Neural cell (in vitro differentiated cells): ENCODE measurements around the gene CELF5. TPM values are rescaled to one million over a fixed set of nuclear protein-coding genes. Genes with fewer than 3 reads are reported as not detected.

Source experiments
- H2AFZ ChIP-seq: fragments of 200-600, 300-800 bp; sonication (generic), shearing (Covaris generic); 2 replicates; pipeline ENCODE4 v1.6.0; 2014; ENCODE audit warnings: low read depth, mild to moderate bottlenecking, antibody characterized with exemption, low read length, moderate library complexity
- H3F3A ChIP-seq: fragments of 200-600 bp; shearing (Covaris generic); 2 replicates; pipeline ENCODE4 v1.6.1; 2016; ENCODE audit warnings: mild to moderate bottlenecking, moderate library complexity, mixed read lengths, antibody characterized with exemption, low read length; ENCODE audit not compliant: insufficient read depth, poor library complexity, severe bottlenecking
- H3K27ac ChIP-seq: fragments of 200-600, 300-800 bp; sonication (generic), shearing (Covaris generic); 2 replicates; pipeline ENCODE4 v1.5.1; 2014; ENCODE audit warnings: mild to moderate bottlenecking, low read length, moderate library complexity
- H3K27me3 ChIP-seq: fragments of 300-800, 200-600 bp; sonication (generic), shearing (Covaris generic); 2 replicates; pipeline ENCODE4 v1.6.0; 2014; ENCODE audit warnings: mild to moderate bottlenecking, low read depth, low read length, moderate library complexity; ENCODE audit not compliant: insufficient read depth
- H3K36me3 ChIP-seq: fragments of 300-800, 200-600 bp; sonication (generic), shearing (Covaris generic); 2 replicates; pipeline ENCODE4 v1.5.1; 2014; ENCODE audit warnings: mild to moderate bottlenecking, antibody characterized with exemption, low read length, moderate library complexity; ENCODE audit not compliant: insufficient read depth
- H3K4me2 ChIP-seq: fragments of 300-800, 200-600 bp; sonication (generic), shearing (Covaris generic); 2 replicates; pipeline ENCODE4 v1.6.0; 2014; ENCODE audit warnings: mild to moderate bottlenecking, low read length
- H3K4me3 ChIP-seq: fragments of 300-800, 200-600 bp; sonication (generic), shearing (Covaris generic); 2 replicates; pipeline ENCODE4 v1.5.1; 2014; ENCODE audit warnings: mild to moderate bottlenecking, low read length, moderate library complexity
- H3K79me2 ChIP-seq: fragments of 200-600 bp; shearing (Covaris generic); replicated peaks from 2 replicates; pipeline ENCODE4 v1.6.0; 2014; ENCODE audit warnings: mild to moderate bottlenecking, low read length, moderate library complexity; ENCODE audit not compliant: insufficient read depth
- H3K9ac ChIP-seq: fragments of 300-800, 200-600 bp; sonication (generic), shearing (Covaris generic); 2 replicates; pipeline ENCODE4 v1.6.1; 2016; ENCODE audit warnings: mild to moderate bottlenecking, low read length, mixed read lengths
- H3K9me2 ChIP-seq: fragments of 200-600 bp; shearing (Covaris generic); 2 replicates; pipeline ENCODE4 v1.6.1; 2016; ENCODE audit warnings: mild to moderate bottlenecking, low read length, mixed read lengths; ENCODE audit not compliant: insufficient read depth
- H3K9me3 ChIP-seq: fragments of 200-600, 300-800 bp; sonication (generic), shearing (Covaris generic); 2 replicates; pipeline ENCODE4 v1.6.1; 2016; ENCODE audit warnings: mild to moderate bottlenecking, mixed run types, low read length, moderate library complexity, mixed read lengths
- H4K20me1 ChIP-seq: fragments of 200-600 bp; shearing (Covaris generic); 2 replicates; pipeline ENCODE4 v1.6.1; 2016; ENCODE audit warnings: mild to moderate bottlenecking, mixed run types; ENCODE audit not compliant: insufficient read depth
- CTCF ChIP-seq: fragments of 450-650 bp; IDR thresholded peaks from 2 replicates; pipeline ENCODE4 v1.5.1; 2014; ENCODE audit warnings: antibody characterized with exemption, mild to moderate bottlenecking, moderate library complexity; ENCODE audit not compliant: poor library complexity, severe bottlenecking
- EP300 ChIP-seq: fragments of 450-650 bp; conservative IDR thresholded peaks from 2 replicates; pipeline ENCODE4 v1.6.1; 2014; ENCODE audit warnings: antibody characterized with exemption, mild to moderate bottlenecking, moderate library complexity; ENCODE audit not compliant: poor library complexity, severe bottlenecking
- EZH2 ChIP-seq: fragments of 200-600, 300-800 bp; shearing (Covaris generic), sonication (generic); IDR thresholded peaks from 2 replicates; pipeline ENCODE4 v1.6.1; 2014; ENCODE audit warnings: antibody characterized with exemption, low read length, borderline replicate concordance, mild to moderate bottlenecking; ENCODE audit not compliant: insufficient read depth, poor library complexity, severe bottlenecking
- MXI1 ChIP-seq: fragments of 450-650 bp; conservative IDR thresholded peaks from 2 replicates; pipeline ENCODE4 v1.6.1; 2014; ENCODE audit warnings: antibody characterized with exemption, mild to moderate bottlenecking; ENCODE audit not compliant: poor library complexity, severe bottlenecking
- POLR2AphosphoS5 ChIP-seq: IDR thresholded peaks from 2 replicates; pipeline ENCODE4 v1.6.1; 2012
- RAD21 ChIP-seq: fragments of 450-650 bp; conservative IDR thresholded peaks from 2 replicates; pipeline ENCODE4 v1.6.1; 2014; ENCODE audit warnings: antibody characterized with exemption, mild to moderate bottlenecking, moderate library complexity
- SMC3 ChIP-seq: fragments of 450-650 bp; conservative IDR thresholded peaks from 2 replicates; pipeline ENCODE4 v1.6.1; 2014; ENCODE audit warnings: antibody characterized with exemption, mild to moderate bottlenecking, moderate library complexity; ENCODE audit not compliant: poor library complexity
- TAF1 ChIP-seq: IDR thresholded peaks from 2 replicates; pipeline ENCODE4 v1.6.1; 2012; ENCODE audit warnings: low read depth
- polyA plus RNA-seq: library from polyadenylated mRNA; depleted of rRNA; stranded (reverse); fragments of >200 nt; gene quantifications from 2 replicates; pipeline ENCODE4 v1.2.3, GENCODE V29; 2014
- TF ChIP-seq, protein P1 (sequence below): IDR thresholded peaks from 2 replicates; pipeline ENCODE4 v1.6.1; 2012; ENCODE audit warnings: borderline replicate concordance

The CELF5 gene
- polyA plus RNA-seq, 1 donor from 2014 or later = 130 TPM

GRCh38 chr19:3239367-3239766 is 14.9 kb downstream of the CELF5 start:
- H3K27ac ChIP-seq = no peak overlapping the region
- H3K4me2 ChIP-seq = no peak overlapping the region
- H4K20me1 ChIP-seq = no peaks in the 10 kb centered on the region
- no peak for TF ChIP-seq TAF1
- no peak for TF ChIP-seq CTCF
- TF ChIP-seq, protein P1, sequence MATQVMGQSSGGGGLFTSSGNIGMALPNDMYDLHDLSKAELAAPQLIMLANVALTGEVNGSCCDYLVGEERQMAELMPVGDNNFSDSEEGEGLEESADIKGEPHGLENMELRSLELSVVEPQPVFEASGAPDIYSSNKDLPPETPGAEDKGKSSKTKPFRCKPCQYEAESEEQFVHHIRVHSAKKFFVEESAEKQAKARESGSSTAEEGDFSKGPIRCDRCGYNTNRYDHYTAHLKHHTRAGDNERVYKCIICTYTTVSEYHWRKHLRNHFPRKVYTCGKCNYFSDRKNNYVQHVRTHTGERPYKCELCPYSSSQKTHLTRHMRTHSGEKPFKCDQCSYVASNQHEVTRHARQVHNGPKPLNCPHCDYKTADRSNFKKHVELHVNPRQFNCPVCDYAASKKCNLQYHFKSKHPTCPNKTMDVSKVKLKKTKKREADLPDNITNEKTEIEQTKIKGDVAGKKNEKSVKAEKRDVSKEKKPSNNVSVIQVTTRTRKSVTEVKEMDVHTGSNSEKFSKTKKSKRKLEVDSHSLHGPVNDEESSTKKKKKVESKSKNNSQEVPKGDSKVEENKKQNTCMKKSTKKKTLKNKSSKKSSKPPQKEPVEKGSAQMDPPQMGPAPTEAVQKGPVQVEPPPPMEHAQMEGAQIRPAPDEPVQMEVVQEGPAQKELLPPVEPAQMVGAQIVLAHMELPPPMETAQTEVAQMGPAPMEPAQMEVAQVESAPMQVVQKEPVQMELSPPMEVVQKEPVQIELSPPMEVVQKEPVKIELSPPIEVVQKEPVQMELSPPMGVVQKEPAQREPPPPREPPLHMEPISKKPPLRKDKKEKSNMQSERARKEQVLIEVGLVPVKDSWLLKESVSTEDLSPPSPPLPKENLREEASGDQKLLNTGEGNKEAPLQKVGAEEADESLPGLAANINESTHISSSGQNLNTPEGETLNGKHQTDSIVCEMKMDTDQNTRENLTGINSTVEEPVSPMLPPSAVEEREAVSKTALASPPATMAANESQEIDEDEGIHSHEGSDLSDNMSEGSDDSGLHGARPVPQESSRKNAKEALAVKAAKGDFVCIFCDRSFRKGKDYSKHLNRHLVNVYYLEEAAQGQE = no peak
- no peak for TF ChIP-seq MXI1
- no peak for TF ChIP-seq POLR2AphosphoS5
- no peak for TF ChIP-seq RAD21
- no peak for TF ChIP-seq EP300
- peaks cover 7% of the 10 kb centered on the region for H3K79me2 ChIP-seq
- H3K9me2 ChIP-seq = no peaks in the 10 kb centered on the region
- no peaks in the 10 kb centered on the region for H3K9me3 ChIP-seq
- H3K36me3 ChIP-seq = no peaks in the 10 kb centered on the region
- H3F3A ChIP-seq = no peaks in the 10 kb centered on the region
- H2AFZ ChIP-seq = no peak overlapping the region
- no peaks in the 10 kb centered on the region for H3K27me3 ChIP-seq
- no peak overlapping the region for H3K4me3 ChIP-seq
- no peak overlapping the region for H3K9ac ChIP-seq

GRCh38 chr19:3243819-3244700 is 19.6 kb downstream of the CELF5 start:
- no peaks in the 10 kb centered on the region for H3K9me3 ChIP-seq
- no peaks in the 10 kb centered on the region for H3K36me3 ChIP-seq
- TF ChIP-seq EZH2 (no peak), POLR2AphosphoS5 (peak; percentile 18)
- H3K9me2 ChIP-seq = no peaks in the 10 kb centered on the region
- no peaks in the 10 kb centered on the region for H3K79me2 ChIP-seq
- no peak overlapping the region for H3K4me3 ChIP-seq
- H3F3A ChIP-seq = no peaks in the 10 kb centered on the region
- no peak overlapping the region for H3K4me2 ChIP-seq
- no peaks in the 10 kb centered on the region for H3K27me3 ChIP-seq
- no peak overlapping the region for H3K27ac ChIP-seq
- no peaks in the 10 kb centered on the region for H4K20me1 ChIP-seq
- H2AFZ ChIP-seq = no peak overlapping the region
- no peak overlapping the region for H3K9ac ChIP-seq

- Histone ChIP-seq H3K27me3 (no peaks in the 10 kb centered on the region), H2AFZ (no peak overlapping the region), H4K20me1 (no peaks in the 10 kb centered on the region), H3K9me2 (no peaks in the 10 kb centered on the region), H3K4me3 (no peak overlapping the region), H3K27ac (no peak overlapping the region), H3F3A (no peaks in the 10 kb centered on the region), H3K4me2 (no peak overlapping the region), H3K79me2 (no peaks in the 10 kb centered on the region), H3K36me3 (no peaks in the 10 kb centered on the region), H3K9me3 (no peaks in the 10 kb centered on the region), H3K9ac (no peak overlapping the region)
- TF ChIP-seq EZH2 = no peak
- TF ChIP-seq TAF1 = no peak
- no peak for TF ChIP-seq SMC3
- no peak for TF ChIP-seq MXI1
- no peak for TF ChIP-seq RAD21
- no peak for TF ChIP-seq EP300
These were observed 20.6 kb downstream of the CELF5 start for GRCh38 chr19:3245050-3245449.
